ENCODE results near the gene TMPRSS4. TPM values are rescaled to one million over a fixed set of nuclear protein-coding genes. Genes with fewer than 3 reads are reported as not detected.
A peak's percentile ranks its signal among the peaks of the same experiment; 100 is the strongest.

The TMPRSS4 gene
- total RNA-seq, 1 experiment from 2014 or later = not detected

DNA sequence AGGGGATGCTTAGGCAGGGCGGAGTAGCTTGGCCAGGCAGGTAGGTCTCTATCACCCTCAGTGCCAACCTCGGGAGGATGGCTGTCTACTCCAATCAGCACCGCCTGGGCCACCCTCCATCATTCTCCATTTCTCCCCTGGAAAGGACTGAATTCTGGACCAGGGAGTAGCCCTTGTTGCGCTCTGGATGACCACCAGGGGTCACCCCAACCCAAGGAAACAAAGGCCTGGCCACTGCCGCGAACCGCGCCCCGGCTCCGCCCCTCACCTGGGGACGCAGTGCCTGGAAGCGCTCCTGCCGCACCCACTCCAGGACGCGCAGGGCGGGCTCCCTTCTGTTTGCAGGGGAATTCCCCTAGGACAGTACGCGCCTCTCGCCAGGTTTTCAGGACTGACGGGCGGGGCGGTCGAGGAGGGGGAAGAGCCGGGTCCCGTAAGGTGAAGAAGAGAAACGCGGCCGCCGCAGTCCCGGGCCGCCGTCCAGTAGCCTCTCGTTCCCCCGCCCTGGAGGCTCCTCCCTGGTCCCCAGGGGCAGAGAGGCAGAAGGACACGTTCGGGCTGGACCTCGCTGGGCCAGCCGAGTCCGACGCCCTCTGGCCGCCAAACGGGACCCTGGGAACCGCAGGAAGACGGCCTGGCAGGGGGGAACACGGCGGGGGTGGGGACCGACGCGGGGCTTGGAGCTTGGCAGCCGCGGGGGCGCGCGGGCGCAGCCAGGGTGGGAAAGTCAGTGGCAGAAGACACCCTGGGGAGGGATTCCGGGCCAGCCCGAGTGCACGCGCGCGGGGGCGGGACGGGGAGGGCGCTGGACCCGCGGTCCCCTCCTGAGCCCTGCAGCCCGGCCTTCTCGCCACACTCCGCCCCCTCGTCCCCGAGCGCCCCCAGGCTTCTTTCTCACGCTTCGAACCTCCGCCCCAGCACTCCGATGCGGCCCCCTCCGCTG, 68.7 kb downstream of the TMPRSS4 start:
- peaks cover 13% of the 10 kb centered on the region; the same call in 1 of the 2 replicates for H3K27me3 ChIP-seq (ENCODE audit: insufficient read depth, low read length)
- H2AFZ ChIP-seq (ENCODE audit: low read length) = no peak overlapping the region
- no peak overlapping the region for H2BK15ac ChIP-seq (ENCODE audit: low read depth, low read length)
- no peak overlapping the region for H3K9ac ChIP-seq (ENCODE audit: extremely low read depth, insufficient read length, low read length)
- DNase-seq = peak; percentile 92
- no peaks in the 10 kb centered on the region for H3K9me3 ChIP-seq (ENCODE audit: control insufficient read depth, low read depth, low read length)
- no peak overlapping the region for H3K14ac ChIP-seq (ENCODE audit: insufficient read depth, low read length)
- H3K79me1 ChIP-seq (ENCODE audit: insufficient read depth, low read depth, low read length, poor library complexity, severe bottlenecking) = no peaks in the 10 kb centered on the region
- peaks cover 5% of the 10 kb centered on the region for H3K23me2 ChIP-seq (ENCODE audit: insufficient read length, low read depth, low read length, poor library complexity, severe bottlenecking)
- H2AK5ac ChIP-seq (ENCODE audit: insufficient read length, low read length) = no peak overlapping the region
- no peak overlapping the region for H3K4ac ChIP-seq (ENCODE audit: low read depth, low read length)
- H3K27ac ChIP-seq (ENCODE audit: insufficient read length, low read depth, low read length) = no peak overlapping the region
- no peak overlapping the region for H2BK120ac ChIP-seq (ENCODE audit: low read depth, low read length, poor library complexity, severe bottlenecking)
- Mint-ChIP-seq H3K4me3 (peak overlapping the region; percentile 70 to 85), H3K27ac (no peak overlapping the region), H3K36me3 (ENCODE audit: insufficient read depth in 1 of 3, low read depth in 3 of 3) (no peaks in the 10 kb centered on the region; a peak in 1 of 7 replicates), H3K4me1 (peaks cover 21 to 36% of the 10 kb centered on the region in 2 experiments), H3K9me3 (no peaks in the 10 kb centered on the region; a peak in 1 of 5 replicates), H3K27me3 (ENCODE audit: low read depth) (peaks cover 85% of the 10 kb centered on the region)
- H2BK5ac ChIP-seq (ENCODE audit: insufficient read length, low read length) = no peak overlapping the region
- no peak overlapping the region for H4K5ac ChIP-seq (ENCODE audit: insufficient read length, low read depth, low read length)
- no peak overlapping the region for H2BK12ac ChIP-seq (ENCODE audit: insufficient read length, low read depth, low read length)
- no peak overlapping the region for H3K18ac ChIP-seq (ENCODE audit: insufficient read length, low read depth, low read length)
- H3K23ac ChIP-seq (ENCODE audit: insufficient read length, low read depth, low read length) = no peak overlapping the region
- TF ChIP-seq, protein P1, sequence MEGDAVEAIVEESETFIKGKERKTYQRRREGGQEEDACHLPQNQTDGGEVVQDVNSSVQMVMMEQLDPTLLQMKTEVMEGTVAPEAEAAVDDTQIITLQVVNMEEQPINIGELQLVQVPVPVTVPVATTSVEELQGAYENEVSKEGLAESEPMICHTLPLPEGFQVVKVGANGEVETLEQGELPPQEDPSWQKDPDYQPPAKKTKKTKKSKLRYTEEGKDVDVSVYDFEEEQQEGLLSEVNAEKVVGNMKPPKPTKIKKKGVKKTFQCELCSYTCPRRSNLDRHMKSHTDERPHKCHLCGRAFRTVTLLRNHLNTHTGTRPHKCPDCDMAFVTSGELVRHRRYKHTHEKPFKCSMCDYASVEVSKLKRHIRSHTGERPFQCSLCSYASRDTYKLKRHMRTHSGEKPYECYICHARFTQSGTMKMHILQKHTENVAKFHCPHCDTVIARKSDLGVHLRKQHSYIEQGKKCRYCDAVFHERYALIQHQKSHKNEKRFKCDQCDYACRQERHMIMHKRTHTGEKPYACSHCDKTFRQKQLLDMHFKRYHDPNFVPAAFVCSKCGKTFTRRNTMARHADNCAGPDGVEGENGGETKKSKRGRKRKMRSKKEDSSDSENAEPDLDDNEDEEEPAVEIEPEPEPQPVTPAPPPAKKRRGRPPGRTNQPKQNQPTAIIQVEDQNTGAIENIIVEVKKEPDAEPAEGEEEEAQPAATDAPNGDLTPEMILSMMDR (conservative IDR thresholded peaks at IDR 0.05) = peak; percentile 97
- H3K4me2 ChIP-seq (ENCODE audit: insufficient read depth, insufficient read length, low read length) = peak overlapping the region; percentile 41
- no peak overlapping the region for H3K56ac ChIP-seq (ENCODE audit: insufficient read length, low read depth, low read length)
- no peak overlapping the region for H4K8ac ChIP-seq (replicated peaks; ENCODE audit: insufficient read length, low read depth, low read length)
- H4K91ac ChIP-seq (ENCODE audit: insufficient read length, low read depth, low read length) = no peak overlapping the region
- no peak overlapping the region for H3T11ph ChIP-seq (ENCODE audit: low read length)
- no peaks in the 10 kb centered on the region for H4K20me1 ChIP-seq (ENCODE audit: control insufficient read depth, insufficient read depth, insufficient read length)
- H3K79me2 ChIP-seq (ENCODE audit: insufficient read depth, low read length) = no peaks in the 10 kb centered on the region
- no CpG with 5 or more reads among the region's 78 CpGs for WGBS (ENCODE audit: extremely low coverage, insufficient read length, low lambda C conversion rate)
- no peaks in the 10 kb centered on the region for H3K4me1 ChIP-seq (ENCODE audit: insufficient read depth, low read length)
- H2BK20ac ChIP-seq (ENCODE audit: low read depth, low read length, poor library complexity, severe bottlenecking) = no peak overlapping the region
